Vagina (tissue), 2 donors: ENCODE results near the gene CACNA1D. TPM values are rescaled to one million over a fixed set of nuclear protein-coding genes. Genes with fewer than 3 reads are reported as not detected.

Experiments
- DNase-seq, 2 donors: peaks; one replicate each; pipeline ENCODE4 v3.0.0-alpha.2; 2017; ENCODE audit errors: extremely low spot score in 2 of 2
- H3K27ac ChIP-seq: fragments of 200-600 bp; sonication (generic); one replicate; pipeline ENCODE4 v1.5.1; 2019
- H3K27me3 ChIP-seq: fragments of 200-600 bp; sonication (generic); one replicate; pipeline ENCODE4 v1.5.1; 2019
- H3K36me3 ChIP-seq, 2 donors: fragments of 200-600 bp; sonication (generic); one replicate each; pipeline ENCODE4 v1.5.1; 2017 to 2019
- H3K4me1 ChIP-seq: fragments of 200-600 bp; sonication (generic); one replicate; pipeline ENCODE4 v1.5.1; 2019
- H3K4me3 ChIP-seq, 2 donors: fragments of 200-600 bp; sonication (generic); 1 replicate in 1 of 2; 2 replicates in 1 of 2; pipeline ENCODE4 v1.5.1; 2016 to 2019
- H3K9me3 ChIP-seq: fragments of 200-600 bp; sonication (generic); one replicate; pipeline ENCODE4 v1.5.1; 2019
- CTCF ChIP-seq, 3 experiments: fragments of 450-650 bp in 2 of 3; fragments of 200-600 bp in 1 of 3; sonication (generic) in 1 of 3; IDR thresholded peaks; one replicate each; pipeline ENCODE4 v1.5.1; 2017 to 2019; ENCODE audit warnings: antibody characterized with exemption in 3 of 3, mild to moderate bottlenecking in 2 of 3, moderate library complexity in 2 of 3
- POLR2A ChIP-seq, 2 donors: fragments of 450-650 bp; IDR thresholded peaks; one replicate each; pipeline ENCODE4 v1.6.1; 2017; ENCODE audit warnings: antibody characterized with exemption in 2 of 2, mild to moderate bottlenecking in 2 of 2, moderate library complexity in 2 of 2
- POLR2AphosphoS5 ChIP-seq, 2 donors: sonication (generic); formaldehyde crosslinking; IDR thresholded peaks; one replicate each; pipeline ENCODE4 v1.9.0; 2017; ENCODE audit warnings: antibody characterized with exemption in 2 of 2, mild to moderate bottlenecking in 2 of 2, low read depth in 1 of 2; ENCODE audit not compliant: insufficient read depth in 1 of 2
- intact Hi-C: fragments of 100-400 bp; cut with DNase I; formaldehyde crosslinking; loops from one replicate; pipeline ENCODE4 v1.15.1; 2023
- total RNA-seq: library from RNA; depleted of rRNA; stranded (reverse); fragments of >200 nt; gene quantifications from one replicate; pipeline ENCODE4 v1.2.3, GENCODE V29; 2016

The CACNA1D gene
- total RNA-seq, 1 donor from 2014 or later, result 0.74 TPM

GRCh38 chr3:53643757-53644156 is 149.3 kb downstream of the CACNA1D start:
- Histone ChIP-seq H3K27me3 (no peaks in the 10 kb centered on the region), H3K27ac (no peak overlapping the region), H3K4me3 (no peak overlapping the region), H3K4me1 (no peaks in the 10 kb centered on the region), H3K36me3 (no peaks in the 10 kb centered on the region), H3K9me3 (no peaks in the 10 kb centered on the region)
- TF ChIP-seq POLR2A (IDR thresholded peaks at IDR 0.05) (no peak), POLR2AphosphoS5 (IDR thresholded peaks at IDR 0.05; ENCODE audit: insufficient read depth in 1 of 2, low read depth in 1 of 2) (no peak), CTCF (IDR thresholded peaks at IDR 0.05) (no peak)
- intact Hi-C loops, result no loop called here
- no peak for DNase-seq

- Histone ChIP-seq H3K27ac (no peak overlapping the region), H3K27me3 (no peaks in the 10 kb centered on the region), H3K9me3 (no peaks in the 10 kb centered on the region), H3K4me3 (no peak overlapping the region), H3K36me3 (no peaks in the 10 kb centered on the region), H3K4me1 (no peaks in the 10 kb centered on the region)
- intact Hi-C loops, result no loop called here
- DNase-seq, result no peak
- TF ChIP-seq CTCF (IDR thresholded peaks at IDR 0.05), result no peak
- no peak for TF ChIP-seq POLR2A (IDR thresholded peaks at IDR 0.05)
Measured at GRCh38 chr3:53645754-53646153, 151.3 kb downstream of the CACNA1D start.

- no peak overlapping the region for H3K27ac ChIP-seq
- H3K9me3 ChIP-seq, result no peaks in the 10 kb centered on the region
- H3K4me1 ChIP-seq, result no peaks in the 10 kb centered on the region
- intact Hi-C loops, result no loop called here
- H3K4me3 ChIP-seq, result no peak overlapping the region
- no peak for DNase-seq
- TF ChIP-seq POLR2AphosphoS5 (IDR thresholded peaks at IDR 0.05; ENCODE audit: insufficient read depth in 1 of 2, low read depth in 1 of 2) (no peak), CTCF (IDR thresholded peaks at IDR 0.05) (no peak), POLR2A (IDR thresholded peaks at IDR 0.05) (no peak)
- H3K27me3 ChIP-seq, result no peaks in the 10 kb centered on the region
- H3K36me3 ChIP-seq, result no peaks in the 10 kb centered on the region
Measured at GRCh38 chr3:53646723-53647122, 152.3 kb downstream of the CACNA1D start.

GRCh38 chr3:53649816-53650215 is 155.4 kb downstream of the CACNA1D start:
- Histone ChIP-seq H3K27me3 (no peaks in the 10 kb centered on the region), H3K4me1 (no peaks in the 10 kb centered on the region), H3K27ac (no peak overlapping the region), H3K4me3 (no peak overlapping the region), H3K9me3 (no peaks in the 10 kb centered on the region), H3K36me3 (no peaks in the 10 kb centered on the region)
- DNase-seq, result no peak
- no peak for TF ChIP-seq CTCF (IDR thresholded peaks at IDR 0.05)
- no peak for TF ChIP-seq POLR2A (IDR thresholded peaks at IDR 0.05)
- no peak for TF ChIP-seq POLR2AphosphoS5 (IDR thresholded peaks at IDR 0.05; ENCODE audit: insufficient read depth in 1 of 2, low read depth in 1 of 2)
- intact Hi-C loops, result no loop called here

GRCh38 chr3:53650424-53650823 is 156.0 kb downstream of the CACNA1D start:
- H3K27ac ChIP-seq, result no peak overlapping the region
- DNase-seq, result no peak
- no peaks in the 10 kb centered on the region for H3K36me3 ChIP-seq

More at GRCh38 chr3:53650424-53650823, 156.0 kb downstream of the CACNA1D start:
- TF ChIP-seq POLR2A (IDR thresholded peaks at IDR 0.05) (no peak), POLR2AphosphoS5 (IDR thresholded peaks at IDR 0.05; ENCODE audit: insufficient read depth in 1 of 2, low read depth in 1 of 2) (no peak), CTCF (IDR thresholded peaks at IDR 0.05) (no peak)
- Histone ChIP-seq H3K27me3 (no peaks in the 10 kb centered on the region), H3K4me1 (no peaks in the 10 kb centered on the region), H3K4me3 (no peak overlapping the region), H3K9me3 (no peaks in the 10 kb centered on the region)
- intact Hi-C loops, result no loop called here
